Measurements from ENCODE around the gene LRP11.

The LRP11 gene

DNA sequence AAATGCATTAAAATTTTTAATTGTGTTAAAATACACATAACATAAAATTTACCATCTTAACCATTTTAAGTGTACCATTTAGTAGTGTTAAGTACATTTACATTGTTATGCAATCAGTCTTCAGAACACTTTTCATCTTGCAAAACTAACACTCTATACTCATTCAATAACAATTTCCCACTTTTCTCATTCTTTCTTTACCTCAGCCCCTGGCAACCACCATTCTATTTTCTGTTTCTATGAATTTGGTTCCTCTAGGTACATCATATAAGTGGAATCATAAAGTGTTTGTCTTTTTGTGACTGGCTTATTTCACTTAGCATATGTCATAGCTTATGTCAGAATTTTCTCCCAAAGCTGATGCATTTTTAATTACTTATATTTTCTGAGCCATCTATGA is 82.4 kb downstream of the LRP11 start:
- DNase-seq (ENCODE audit: low spot score): no peak

GRCh38 chr6:149779644-149779963 is 84.6 kb downstream of the LRP11 start:
- DNase-seq (ENCODE audit: low spot score): no peak

GRCh38 chr6:149777624-149778023 is 86.5 kb downstream of the LRP11 start:
- DNase-seq (ENCODE audit: low spot score): no peak

DNA sequence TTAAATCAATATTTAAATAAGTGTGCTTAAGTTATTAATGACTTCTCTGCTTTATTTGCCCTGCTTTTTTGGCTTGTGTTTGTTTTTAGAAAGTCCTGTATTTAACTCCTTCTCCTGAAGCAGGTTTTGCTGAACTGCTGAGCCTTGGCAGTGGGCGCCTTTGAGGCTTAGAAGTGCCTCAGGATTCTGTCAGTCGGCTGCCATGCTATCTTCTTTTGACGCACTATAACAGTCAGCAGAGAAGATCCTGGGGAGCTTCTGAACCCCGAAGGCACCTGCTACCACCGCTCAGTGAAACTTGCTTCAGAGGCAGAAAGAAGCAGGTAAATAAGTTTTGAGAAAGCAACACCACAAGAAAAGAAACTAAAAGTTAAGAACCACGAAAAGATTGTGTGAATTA is 92.2 kb downstream of the LRP11 start:
- DNase-seq (ENCODE audit: low spot score): no peak

DNA sequence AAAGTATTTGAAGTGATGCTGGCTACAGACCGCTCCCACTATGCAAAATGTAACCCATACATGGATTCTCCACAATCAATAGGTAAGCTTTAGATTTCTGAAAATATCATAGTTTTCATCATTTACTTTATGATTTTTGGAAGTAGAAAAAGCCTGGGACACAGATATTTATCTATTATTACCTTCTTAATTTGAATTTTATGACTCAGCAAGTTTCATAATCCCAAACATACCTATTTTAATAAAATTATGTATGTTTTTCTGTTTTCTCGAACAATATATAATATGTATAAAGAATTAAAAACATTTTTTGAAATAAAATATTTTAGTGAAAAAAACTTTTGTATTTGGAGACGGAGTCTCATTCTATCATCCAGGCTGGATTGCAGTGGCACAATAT is 93.0 kb downstream of the LRP11 start:
- no peak for DNase-seq (ENCODE audit: low spot score)

DNA sequence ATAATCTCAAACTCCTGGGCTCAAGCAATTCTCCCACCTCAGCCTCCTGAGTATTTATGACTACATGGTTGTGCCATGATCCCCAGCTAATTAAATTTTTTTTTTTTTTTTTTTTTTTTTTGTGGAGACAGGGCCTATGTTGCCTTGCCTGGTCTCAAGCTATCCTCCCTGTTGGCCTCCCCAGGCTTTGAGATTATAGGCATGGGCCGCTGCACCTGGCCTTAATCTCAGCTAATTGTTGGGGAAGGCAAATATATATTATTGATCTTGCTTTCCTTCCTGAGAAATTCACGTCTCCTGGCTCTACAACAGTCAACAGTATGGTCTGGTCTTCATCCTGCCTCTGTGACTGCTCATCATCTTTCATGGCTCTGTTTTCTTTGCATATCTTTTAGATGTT is 94.5 kb downstream of the LRP11 start:
- no peak for DNase-seq (ENCODE audit: low spot score)

Data from NAMALWA (cell line).